Uterus (tissue), 2 donors: Measurements from ENCODE around the gene CLCF1.

Experiments
- CTCF ChIP-seq, 4 experiments: fragments of 200-600 bp in 2 of 4; fragments of 450-650 bp in 2 of 4; sonication (generic) in 2 of 4; IDR thresholded peaks; one replicate each; pipeline ENCODE4 v1.5.1; 2016 to 2019; ENCODE audit warnings: antibody characterized with exemption in 4 of 4, mild to moderate bottlenecking in 2 of 4, moderate library complexity in 1 of 4
- POLR2A ChIP-seq, 2 donors: fragments of 450-650 bp; IDR thresholded peaks; one replicate each; pipeline ENCODE4 v1.6.1; 2016; ENCODE audit warnings: antibody characterized with exemption in 2 of 2, mild to moderate bottlenecking in 1 of 2, moderate library complexity in 1 of 2

GRCh38 chr11:67406420-67406968 is 33.1 kb upstream of the CLCF1 start:
- no peak for TF ChIP-seq CTCF (IDR thresholded peaks at IDR 0.05)
- TF ChIP-seq POLR2A (IDR thresholded peaks at IDR 0.05), result no peak
